ENCODE data around the gene SPRR4.

DNA sequence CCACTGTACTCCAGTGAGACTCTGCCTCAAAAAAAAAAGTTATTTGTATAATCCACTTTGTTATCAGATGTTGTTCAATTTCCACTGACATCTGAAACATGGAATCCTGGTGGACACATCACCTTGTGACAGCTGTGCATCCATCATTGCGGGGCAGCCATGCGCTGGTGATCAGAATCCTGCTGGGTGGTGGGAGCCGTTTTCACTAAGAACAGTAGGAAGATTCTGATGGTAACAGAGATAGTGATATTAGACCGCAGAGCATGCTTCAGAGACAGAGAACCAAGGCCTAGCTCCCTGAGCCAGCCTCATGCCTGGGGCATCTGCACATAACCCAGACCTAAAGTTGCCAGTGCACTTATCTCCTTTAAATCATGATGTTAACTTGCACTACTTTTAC lies 28.0 kb downstream of the SPRR4 start:
- TF ChIP-seq, protein P1, sequence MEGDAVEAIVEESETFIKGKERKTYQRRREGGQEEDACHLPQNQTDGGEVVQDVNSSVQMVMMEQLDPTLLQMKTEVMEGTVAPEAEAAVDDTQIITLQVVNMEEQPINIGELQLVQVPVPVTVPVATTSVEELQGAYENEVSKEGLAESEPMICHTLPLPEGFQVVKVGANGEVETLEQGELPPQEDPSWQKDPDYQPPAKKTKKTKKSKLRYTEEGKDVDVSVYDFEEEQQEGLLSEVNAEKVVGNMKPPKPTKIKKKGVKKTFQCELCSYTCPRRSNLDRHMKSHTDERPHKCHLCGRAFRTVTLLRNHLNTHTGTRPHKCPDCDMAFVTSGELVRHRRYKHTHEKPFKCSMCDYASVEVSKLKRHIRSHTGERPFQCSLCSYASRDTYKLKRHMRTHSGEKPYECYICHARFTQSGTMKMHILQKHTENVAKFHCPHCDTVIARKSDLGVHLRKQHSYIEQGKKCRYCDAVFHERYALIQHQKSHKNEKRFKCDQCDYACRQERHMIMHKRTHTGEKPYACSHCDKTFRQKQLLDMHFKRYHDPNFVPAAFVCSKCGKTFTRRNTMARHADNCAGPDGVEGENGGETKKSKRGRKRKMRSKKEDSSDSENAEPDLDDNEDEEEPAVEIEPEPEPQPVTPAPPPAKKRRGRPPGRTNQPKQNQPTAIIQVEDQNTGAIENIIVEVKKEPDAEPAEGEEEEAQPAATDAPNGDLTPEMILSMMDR (IDR thresholded peaks at IDR 0.05), result no peak
- no peak for TF ChIP-seq SIN3A (IDR thresholded peaks at IDR 0.05; ENCODE audit: borderline replicate concordance, insufficient read depth, low read depth, low read length)
